Neuronal stem cell (in vitro differentiated cells): ENCODE results near the gene SLC17A9.

ENCODE experiments used
- DNase-seq: peaks from one replicate; pipeline ENCODE4 v3.0.0-alpha.2; 2013; ENCODE audit warnings: low spot score
- H2AFZ ChIP-seq: one replicate; pipeline ENCODE4 v1.6.1; 2013; ENCODE audit warnings: mild to moderate bottlenecking, low read length, inconsistent platforms
- H2AK5ac ChIP-seq: 2 replicates; pipeline ENCODE4 v1.6.1; 2013; ENCODE audit warnings: low read depth, mild to moderate bottlenecking, inconsistent platforms, low read length, moderate library complexity, mixed read lengths
- H2BK120ac ChIP-seq: 2 replicates; pipeline ENCODE4 v1.6.1; 2013; ENCODE audit warnings: low read depth, mild to moderate bottlenecking, inconsistent platforms, low read length, moderate library complexity, mixed read lengths
- H2BK12ac ChIP-seq: one replicate; pipeline ENCODE4 v1.6.1; 2013; ENCODE audit warnings: low read length, inconsistent platforms
- H2BK15ac ChIP-seq: 2 replicates; pipeline ENCODE4 v1.6.1; 2013; ENCODE audit warnings: mild to moderate bottlenecking, low read length, inconsistent platforms, mixed read lengths
- H2BK5ac ChIP-seq: one replicate; pipeline ENCODE4 v1.6.1; 2013; ENCODE audit warnings: inconsistent platforms, mild to moderate bottlenecking, low read length, moderate library complexity
- H3K14ac ChIP-seq: one replicate; pipeline ENCODE4 v1.6.1; 2013; ENCODE audit warnings: low read length, inconsistent platforms
- H3K18ac ChIP-seq: 2 replicates; pipeline ENCODE4 v1.6.1; 2013; ENCODE audit warnings: low read length, inconsistent platforms
- H3K23ac ChIP-seq: 2 replicates; pipeline ENCODE4 v1.6.1; 2013; ENCODE audit warnings: low read depth, mild to moderate bottlenecking, mixed read lengths, low read length, inconsistent platforms; ENCODE audit not compliant: poor library complexity
- H3K27ac ChIP-seq: replicated peaks from 3 replicates; pipeline ENCODE4 v1.5.1; 2013; ENCODE audit warnings: low read length, inconsistent platforms
- H3K27me3 ChIP-seq, 3 experiments: 2 replicates each; pipeline ENCODE4 v1.6.1; 2013; ENCODE audit warnings: low read length in 3 of 3, mild to moderate bottlenecking in 2 of 3, inconsistent platforms in 1 of 3, low read depth in 1 of 3, mixed read lengths in 1 of 3, moderate library complexity in 1 of 3; ENCODE audit not compliant: control insufficient read depth in 3 of 3, insufficient read depth in 3 of 3
- H3K36me3 ChIP-seq, 2 donors: replicated peaks in 1 of 2; 2 replicates each; pipeline ENCODE4 v1.6.1; 2013; ENCODE audit warnings: low read length in 2 of 2; ENCODE audit not compliant: control insufficient read depth in 2 of 2, insufficient read depth in 2 of 2
- H3K4ac ChIP-seq: 2 replicates; pipeline ENCODE4 v1.6.1; 2013; ENCODE audit warnings: inconsistent platforms, mild to moderate bottlenecking, low read length, moderate library complexity
- H3K4me1 ChIP-seq, 2 donors: 1 replicate in 1 of 2; 2 replicates in 1 of 2; pipeline ENCODE4 v1.6.1; 2013; ENCODE audit warnings: low read length in 2 of 2, low read depth in 1 of 2; ENCODE audit not compliant: control insufficient read depth in 2 of 2, insufficient read depth in 1 of 2
- H3K4me2 ChIP-seq: one replicate; pipeline ENCODE4 v1.6.1; 2013; ENCODE audit warnings: mild to moderate bottlenecking, low read length, inconsistent platforms; ENCODE audit not compliant: insufficient read depth, poor library complexity, severe bottlenecking
- H3K4me3 ChIP-seq, 2 donors: 2 replicates each; pipeline ENCODE4 v1.5.1; 2013; ENCODE audit warnings: low read length in 2 of 2, mild to moderate bottlenecking in 2 of 2, inconsistent platforms in 1 of 2, moderate library complexity in 1 of 2
- H3K79me1 ChIP-seq: one replicate; pipeline ENCODE4 v1.6.1; 2013; ENCODE audit warnings: low read depth, mild to moderate bottlenecking, inconsistent platforms, low read length, moderate library complexity
- H3K9ac ChIP-seq: one replicate; pipeline ENCODE4 v1.6.1; 2013; ENCODE audit warnings: mild to moderate bottlenecking, low read depth, low read length, inconsistent platforms; ENCODE audit not compliant: poor library complexity
- H3K9me3 ChIP-seq, 2 donors: replicated peaks in 1 of 2; 2 replicates each; pipeline versions ENCODE3 to v1.6.1; 2013; ENCODE audit warnings: low read length in 2 of 2, mild to moderate bottlenecking in 2 of 2, inconsistent platforms in 1 of 2, low read depth in 1 of 2, mixed read lengths in 1 of 2, moderate library complexity in 1 of 2; ENCODE audit not compliant: control insufficient read depth in 2 of 2, insufficient read depth in 1 of 2
- H4K8ac ChIP-seq: one replicate; pipeline ENCODE4 v1.6.1; 2013; ENCODE audit warnings: low read depth, mild to moderate bottlenecking, inconsistent platforms, low read length, moderate library complexity
- H4K91ac ChIP-seq: one replicate; pipeline ENCODE4 v1.6.1; 2013; ENCODE audit warnings: low read length, low read depth, mild to moderate bottlenecking, inconsistent platforms; ENCODE audit not compliant: poor library complexity
- WGBS, 2 donors: extraction: QIAGEN DNeasy Blood & Tissue Kit; methylation state at CpG; one replicate each; pipeline ENCODE4 v1.1.7; 2013; ENCODE audit warnings: missing lambda C conversion rate in 2 of 2, mixed read lengths in 1 of 2; ENCODE audit not compliant: insufficient read length in 2 of 2, insufficient replicate concordance in 1 of 2; ENCODE audit errors: extremely low coverage in 2 of 2; 5-methylcytosine and 5-hydroxymethylcytosine counted together

The SLC17A9 gene

DNA sequence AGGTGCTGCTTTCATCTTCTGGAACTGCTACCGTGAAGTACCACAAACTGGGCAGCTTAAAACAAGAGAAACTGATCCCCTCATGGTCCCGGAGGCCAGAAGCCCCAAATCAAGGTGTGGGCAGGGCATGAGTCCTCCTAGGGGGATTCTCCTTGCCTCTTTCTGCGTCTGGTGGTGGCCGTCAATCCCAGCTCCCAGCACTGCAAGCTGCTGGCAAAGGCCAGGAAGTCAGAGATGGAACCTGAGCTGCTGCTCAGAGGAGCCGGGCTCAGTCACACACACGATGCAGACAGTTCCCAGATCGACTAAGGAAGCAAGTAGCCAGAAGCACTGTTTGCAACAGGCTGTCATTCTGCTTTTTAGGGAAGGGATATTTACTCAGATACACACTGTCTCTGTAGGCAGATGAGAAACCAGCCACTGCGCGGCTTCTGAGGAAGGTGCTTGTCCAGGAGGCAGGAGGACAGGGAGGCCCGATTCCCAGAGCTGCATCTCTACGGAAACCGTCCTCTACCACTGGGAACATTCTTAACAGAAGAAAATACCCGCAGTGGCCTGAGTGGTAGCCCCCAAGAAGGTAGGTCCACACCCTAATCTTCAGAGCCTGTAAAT, 38.8 kb downstream of the SLC17A9 start:
- Histone ChIP-seq H3K14ac (peak overlapping the region; percentile 57), H3K23ac (no peak overlapping the region), H3K4me1 (peaks cover 4 to 17% of the 10 kb centered on the region in 2 donors), H3K4me2 (no peak overlapping the region), H3K18ac (no peak overlapping the region), H2AK5ac (no peak overlapping the region), H2BK15ac (no peak overlapping the region), H3K36me3 (no peaks in the 10 kb centered on the region), H3K4me3 (no peak overlapping the region), H3K27ac (no peak overlapping the region), H2BK120ac (no peak overlapping the region), H3K9ac (no peak overlapping the region), H2BK5ac (no peak overlapping the region), H4K91ac (no peak overlapping the region), H2BK12ac (no peak overlapping the region), H3K4ac (no peak overlapping the region), H3K79me1 (no peaks in the 10 kb centered on the region), H3K27me3 (peaks cover 0 to 60% (median 0%) of the 10 kb centered on the region in 3 experiments), H2AFZ (no peak overlapping the region), H3K9me3 (no peaks in the 10 kb centered on the region), H4K8ac (no peak overlapping the region)
- DNase-seq, result no peak
- WGBS, 2 donors, result no CpG with 5 or more reads among the region's 13 CpGs

DNA sequence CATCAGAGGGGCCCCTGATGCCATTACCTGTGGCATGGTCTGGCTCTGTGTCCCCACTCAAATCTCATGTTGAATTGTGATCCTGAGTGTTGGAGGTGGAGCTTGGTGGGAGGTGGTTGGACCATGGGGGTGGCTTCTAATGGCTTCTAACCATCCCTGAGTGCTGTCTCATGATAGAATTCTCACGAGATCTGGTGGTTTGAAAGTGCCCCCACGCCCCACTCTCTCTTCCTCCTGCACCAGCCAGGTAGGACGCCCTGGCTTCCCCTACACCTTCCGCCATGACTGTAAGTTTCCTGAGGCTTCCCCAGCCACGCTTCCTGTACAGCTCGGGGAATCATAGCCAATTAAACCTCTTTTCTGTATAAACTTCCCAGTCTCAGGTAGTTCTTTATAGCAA, 39.4 kb downstream of the SLC17A9 start:
- no CpG with 5 or more reads among the region's 6 CpGs for WGBS, 2 donors
- DNase-seq, result no peak
- no peak overlapping the region for H4K91ac ChIP-seq
- no peak overlapping the region for H3K23ac ChIP-seq
- H3K9ac ChIP-seq, result no peak overlapping the region
- H3K4me3 ChIP-seq, result no peak overlapping the region
- H2BK5ac ChIP-seq, result no peak overlapping the region
- no peaks in the 10 kb centered on the region for H3K9me3 ChIP-seq
- no peak overlapping the region for H3K18ac ChIP-seq
- no peak overlapping the region for H3K4me2 ChIP-seq
- H3K36me3 ChIP-seq, result no peaks in the 10 kb centered on the region
- no peak overlapping the region for H2AK5ac ChIP-seq
- H2BK15ac ChIP-seq, result no peak overlapping the region
- H3K4me1 ChIP-seq, result peaks cover 2 to 15% of the 10 kb centered on the region in 2 donors
- H2BK120ac ChIP-seq, result no peak overlapping the region
- H3K14ac ChIP-seq, result no peak overlapping the region
- no peak overlapping the region for H2AFZ ChIP-seq
- H4K8ac ChIP-seq, result no peak overlapping the region
- H3K79me1 ChIP-seq, result no peaks in the 10 kb centered on the region
- H3K4ac ChIP-seq, result no peak overlapping the region
- H3K27ac ChIP-seq, result no peak overlapping the region
- no peak overlapping the region for H2BK12ac ChIP-seq
- H3K27me3 ChIP-seq, result peaks cover 0 to 65% (median 0%) of the 10 kb centered on the region in 3 experiments

DNA sequence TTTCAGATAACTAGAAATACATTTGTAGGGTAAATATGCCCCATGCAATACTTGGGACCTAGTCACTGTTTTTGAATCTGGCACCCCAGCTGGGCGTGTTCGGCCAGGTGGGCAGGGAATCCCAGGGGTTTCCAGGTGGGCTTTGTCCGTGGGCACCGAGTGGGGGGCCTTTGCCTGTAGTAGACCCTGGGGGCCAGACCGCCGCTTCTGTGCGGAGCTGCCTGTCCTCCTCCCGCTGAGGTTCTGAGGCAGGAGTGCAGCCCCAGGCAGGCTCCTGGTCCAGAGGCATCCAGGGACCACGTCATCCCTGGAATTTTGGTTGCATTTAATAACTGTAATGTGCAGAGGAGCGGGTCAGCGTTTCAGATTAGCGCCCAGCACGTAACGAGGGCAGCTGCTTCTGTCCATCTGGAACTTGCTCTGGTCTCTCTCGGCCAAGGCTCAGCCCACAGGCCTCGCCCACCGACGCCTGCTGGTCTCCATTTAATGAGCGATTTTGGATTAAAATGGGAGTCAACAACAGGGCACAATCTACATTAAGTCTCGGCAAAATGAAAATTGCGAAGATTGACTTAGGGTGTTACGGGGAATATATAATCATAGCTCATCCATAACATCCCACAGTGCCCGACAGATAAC, 41.5 kb downstream of the SLC17A9 start:
- no peak overlapping the region for H3K18ac ChIP-seq
- no peak overlapping the region for H2BK5ac ChIP-seq
- no peak for DNase-seq
- no peak overlapping the region for H3K27ac ChIP-seq
- H3K4ac ChIP-seq, result no peak overlapping the region
- H3K4me1 ChIP-seq, result peaks cover 2 to 11% of the 10 kb centered on the region in 2 donors
- H2BK12ac ChIP-seq, result no peak overlapping the region
- peak overlapping the region; percentile 94 for H3K14ac ChIP-seq
- no peak overlapping the region for H3K4me2 ChIP-seq
- H3K9me3 ChIP-seq, result no peaks in the 10 kb centered on the region
- H3K4me3 ChIP-seq, result no peak overlapping the region
- H4K8ac ChIP-seq, result no peak overlapping the region
- peak overlapping the region; percentile 44 for H3K9ac ChIP-seq
- no peaks in the 10 kb centered on the region for H3K36me3 ChIP-seq
- H2AK5ac ChIP-seq, result no peak overlapping the region
- WGBS, 2 donors, result no CpG with 5 or more reads among the region's 23 CpGs
- H2BK120ac ChIP-seq, result no peak overlapping the region
- H2AFZ ChIP-seq, result no peak overlapping the region
- peak overlapping the region; percentile 6 for H2BK15ac ChIP-seq
- H3K79me1 ChIP-seq, result no peaks in the 10 kb centered on the region
- no peak overlapping the region for H3K23ac ChIP-seq
- H3K27me3 ChIP-seq, result peaks cover 0 to 85% (median 6%) of the 10 kb centered on the region in 3 experiments
- H4K91ac ChIP-seq, result no peak overlapping the region

DNA sequence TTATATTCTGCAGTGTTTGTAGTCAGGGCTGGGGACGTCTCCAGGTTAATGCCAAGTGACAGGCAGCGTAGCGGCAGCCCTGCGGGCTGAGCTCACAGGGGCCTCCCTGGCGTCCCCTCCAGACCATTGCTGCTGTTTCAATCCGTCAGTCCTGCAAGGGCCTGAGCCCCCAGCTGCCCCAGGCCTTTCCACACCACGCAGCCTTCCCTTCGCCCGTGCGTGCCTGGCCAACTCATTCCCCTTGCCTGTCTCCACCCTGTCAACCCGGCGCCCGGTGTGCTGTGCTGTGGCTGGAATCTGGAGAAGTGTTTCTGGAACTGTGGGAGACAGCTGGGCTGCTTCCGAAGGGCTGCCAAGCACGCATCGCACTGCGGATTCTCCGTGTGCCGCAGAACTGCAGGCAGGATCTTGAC, 42.4 kb downstream of the SLC17A9 start:
- H2AFZ ChIP-seq, result peak overlapping the region; percentile 11
- H3K4me2 ChIP-seq, result no peak overlapping the region
- no CpG with 5 or more reads among the region's 19 CpGs for WGBS, 2 donors
- no peak overlapping the region for H4K91ac ChIP-seq
- H4K8ac ChIP-seq, result no peak overlapping the region
- peaks cover 2 to 4% of the 10 kb centered on the region in 2 donors for H3K9me3 ChIP-seq
- H3K27me3 ChIP-seq, result peaks cover 0 to 89% (median 6%) of the 10 kb centered on the region in 3 experiments
- no peak overlapping the region for H3K14ac ChIP-seq
- no peak overlapping the region for H2AK5ac ChIP-seq
- no peak for DNase-seq
- peaks cover 2 to 11% of the 10 kb centered on the region in 2 donors for H3K4me1 ChIP-seq
- H2BK5ac ChIP-seq, result peak overlapping the region; percentile 7
- no peak overlapping the region for H3K4ac ChIP-seq
- no peaks in the 10 kb centered on the region for H3K79me1 ChIP-seq
- H3K18ac ChIP-seq, result peak overlapping the region; percentile 81
- peak overlapping the region; percentile 46 for H2BK15ac ChIP-seq
- H3K36me3 ChIP-seq, result no peaks in the 10 kb centered on the region
- H3K9ac ChIP-seq, result no peak overlapping the region
- no peak overlapping the region for H2BK12ac ChIP-seq
- H3K27ac ChIP-seq, result no peak overlapping the region
- no peak overlapping the region for H3K4me3 ChIP-seq
- H2BK120ac ChIP-seq, result no peak overlapping the region
- H3K23ac ChIP-seq, result peak overlapping the region; percentile 59
